NCI-H1930 (cell line): ENCODE measurements around the gene ALPI.
"Not testable (repeated sequence)": the region's sequence is repeated elsewhere in the genome, so short reads cannot be mapped to it uniquely, and the experiment has no call there.

Source experiments
- DNase-seq, 2 experiments: peaks; one replicate each; lab custom pipeline; 2025; lab: John Stamatoyannopoulos, UW

The ALPI gene

GRCh38 chr2:232441922-232442321 lies 14.0 kb upstream of the ALPI start:
- not testable (repeated sequence) for DNase-seq

- not testable (repeated sequence) for DNase-seq
These were observed 13.5 kb upstream of the ALPI start for GRCh38 chr2:232442431-232442830.

- not testable (repeated sequence) for DNase-seq
These were observed 12.9 kb upstream of the ALPI start for GRCh38 chr2:232443047-232443446.

- not testable (repeated sequence) for DNase-seq
These were observed 12.1 kb upstream of the ALPI start for GRCh38 chr2:232443669-232444408.

GRCh38 chr2:232444409-232445148 lies 11.4 kb upstream of the ALPI start:
- DNase-seq = no peak

GRCh38 chr2:232445149-232445885 lies 10.6 kb upstream of the ALPI start:
- not testable (repeated sequence) for DNase-seq

GRCh38 chr2:232446266-232446777 lies 9.6 kb upstream of the ALPI start:
- DNase-seq = not testable (repeated sequence)

- DNase-seq = no peak
These were observed 8.8 kb upstream of the ALPI start for GRCh38 chr2:232447091-232447620.

- DNase-seq = no peak
These were observed 8.2 kb upstream of the ALPI start for GRCh38 chr2:232447638-232448303.

GRCh38 chr2:232448304-232448690 lies 7.7 kb upstream of the ALPI start:
- no peak for DNase-seq

- no peak for DNase-seq
These were observed 6.0 kb upstream of the ALPI start for GRCh38 chr2:232449964-232450363.

- DNase-seq = not testable (repeated sequence)
These were observed 4.3 kb upstream of the ALPI start for GRCh38 chr2:232451645-232452044.

GRCh38 chr2:232454630-232455029 lies 1.3 kb upstream of the ALPI start:
- DNase-seq = no peak

- DNase-seq = no peak
These were observed 555 bp downstream of the ALPI start for GRCh38 chr2:232456296-232457120.

- no peak for DNase-seq
These were observed 1.4 kb downstream of the ALPI start for GRCh38 chr2:232457121-232458011.

GRCh38 chr2:232458051-232458660 lies 2.2 kb downstream of the ALPI start:
- no peak for DNase-seq

- DNase-seq = no peak
These were observed 2.9 kb downstream of the ALPI start for GRCh38 chr2:232458661-232459418.

- DNase-seq = no peak
These were observed 3.6 kb downstream of the ALPI start for GRCh38 chr2:232459419-232460035.
